Measurements from ENCODE around the gene OR2C3.

- TF ChIP-seq CTCF (IDR thresholded peaks at IDR 0.05): no peak
- no peak for TF ChIP-seq POLR2A (IDR thresholded peaks at IDR 0.05)
These were observed 43.1 kb downstream of the OR2C3 start for GRCh38 chr1:247493106-247493505.

All from thyroid gland (tissue), 4 donors.